Activated CD8-positive, alpha-beta memory T cell treated with anti-CD3 and anti-CD28 coated beads, Interleukin-2, amount 50 U/mL, for 1 hour (primary cell): ENCODE measurements around the gene ANKMY1.

Source experiments
- DNase-seq: peaks from one replicate; pipeline ENCODE4 v3.0.0-alpha.2; 2020; ENCODE audit errors: extremely low read depth

The ANKMY1 gene

GRCh38 chr2:240477916-240478315, 79.9 kb downstream of the ANKMY1 start:
- no peak for DNase-seq

GRCh38 chr2:240473211-240473610, 84.6 kb downstream of the ANKMY1 start:
- DNase-seq = no peak

GRCh38 chr2:240472078-240472790, 85.6 kb downstream of the ANKMY1 start:
- DNase-seq = no peak

GRCh38 chr2:240469740-240470139, 88.0 kb downstream of the ANKMY1 start:
- no peak for DNase-seq

- no peak for DNase-seq
Measured at GRCh38 chr2:240469239-240469636, 88.5 kb downstream of the ANKMY1 start.

- no peak for DNase-seq
Measured at GRCh38 chr2:240468303-240469238, 89.2 kb downstream of the ANKMY1 start.

GRCh38 chr2:240467659-240468302, 90.0 kb downstream of the ANKMY1 start:
- no peak for DNase-seq

GRCh38 chr2:240467149-240467642, 90.6 kb downstream of the ANKMY1 start:
- DNase-seq = no peak

GRCh38 chr2:240466579-240467148, 91.1 kb downstream of the ANKMY1 start:
- no peak for DNase-seq

GRCh38 chr2:240465765-240466578, 91.8 kb downstream of the ANKMY1 start:
- DNase-seq = no peak

GRCh38 chr2:240465268-240465764, 92.5 kb downstream of the ANKMY1 start:
- DNase-seq = no peak

GRCh38 chr2:240464514-240465241, 93.1 kb downstream of the ANKMY1 start:
- DNase-seq = no peak

- no peak for DNase-seq
Measured at GRCh38 chr2:240463866-240464481, 93.8 kb downstream of the ANKMY1 start.

GRCh38 chr2:240463274-240463865, 94.4 kb downstream of the ANKMY1 start:
- DNase-seq = no peak

- DNase-seq = no peak
Measured at GRCh38 chr2:240462707-240463273, 95.0 kb downstream of the ANKMY1 start.

- no peak for DNase-seq
Measured at GRCh38 chr2:240462073-240462706, 95.6 kb downstream of the ANKMY1 start.

GRCh38 chr2:240461471-240462072, 96.2 kb downstream of the ANKMY1 start:
- no peak for DNase-seq
